HepG2 (cell line): ENCODE results near the gene PXMP4. TPM values are rescaled to one million over a fixed set of nuclear protein-coding genes. Genes with fewer than 3 reads are reported as not detected.

Experiments
- GABPA ChIP-seq, 2 experiments: IDR thresholded peaks; 2 replicates each; pipeline ENCODE4 v1.6.1; 2011 to 2016; ENCODE audit warnings: low read depth in 2 of 2, low read length in 1 of 2, missing biosample characterization in 1 of 2, missing genetic modification characterization in 1 of 2
- NFAT5 ChIP-seq: sonication (generic); formaldehyde crosslinking; IDR thresholded peaks from 2 replicates; pipeline ENCODE4 v1.4.0; 2020; ENCODE audit warnings: missing genetic modification reagents
- NR2F1 ChIP-seq, 2 experiments: fragments of 450-650 bp in 1 of 2; formaldehyde crosslinking in 1 of 2; IDR thresholded peaks; 2 replicates each; pipeline versions ENCODE4 v1.5.0 to v1.6.1; 2016 to 2020; ENCODE audit warnings: mild to moderate bottlenecking in 1 of 2, missing compliant biosample characterization in 1 of 2, missing genetic modification reagents in 1 of 2, moderate library complexity in 1 of 2
- RNF219 ChIP-seq: sonication (generic); formaldehyde crosslinking; IDR thresholded peaks from 2 replicates; pipeline ENCODE4 v1.5.0; 2020; ENCODE audit warnings: mild to moderate bottlenecking, missing genetic modification reagents
- ZBTB33 ChIP-seq: sonication (generic); formaldehyde crosslinking; IDR thresholded peaks from 2 replicates; pipeline ENCODE4 v1.4.0; 2020; ENCODE audit warnings: missing genetic modification reagents
- ZBTB38 ChIP-seq: sonication (generic); formaldehyde crosslinking; IDR thresholded peaks from 2 replicates; pipeline ENCODE4 v1.5.1; 2020; ENCODE audit warnings: mild to moderate bottlenecking, missing genetic modification reagents
- ZFP82 ChIP-seq: sonication (generic); formaldehyde crosslinking; IDR thresholded peaks from 2 replicates; pipeline ENCODE4 v1.5.1; 2020; ENCODE audit warnings: mild to moderate bottlenecking, missing genetic modification reagents, borderline replicate concordance
- ZMYM4 ChIP-seq: sonication (generic); formaldehyde crosslinking; IDR thresholded peaks from 2 replicates; pipeline ENCODE4 v1.8.1; 2023; ENCODE audit warnings: mild to moderate bottlenecking, missing genetic modification reagents
- ZNF646 ChIP-seq: sonication (generic); formaldehyde crosslinking; IDR thresholded peaks from 2 replicates; pipeline ENCODE4 v1.9.0; 2021; ENCODE audit warnings: mild to moderate bottlenecking, missing genetic modification reagents
- ZNF720 ChIP-seq: sonication (generic); formaldehyde crosslinking; IDR thresholded peaks from 2 replicates; pipeline ENCODE4 v1.4.0; 2020; ENCODE audit warnings: missing genetic modification reagents
- ZNF782 ChIP-seq: sonication (generic); formaldehyde crosslinking; IDR thresholded peaks from 2 replicates; pipeline ENCODE4 v1.4.0; 2020; ENCODE audit warnings: missing genetic modification reagents, mild to moderate bottlenecking, borderline replicate concordance
- polyA plus RNA-seq, 8 experiments: library from polyadenylated mRNA; depleted of rRNA in 3 of 8; stranded (reverse) in 7 of 8; unstranded in 1 of 8; fragments of >200 nt; fragmentation: Illumina TruSeq in 4 of 8; extraction: Trizol in 4 of 8; gene quantifications; 2 replicates each; pipeline versions ENCODE4 v1.2.1 to v1.2.3, GENCODE V29; 2011 to 2016; ENCODE audit warnings: low read depth in 4 of 8, missing spikeins in 1 of 8, mixed read lengths in 1 of 8; ENCODE audit not compliant: insufficient read depth in 1 of 8
- total RNA-seq, 5 experiments: library from RNA; depleted of rRNA; stranded (reverse); fragments of >200 nt; fragmentation: Illumina TruSeq; extraction: Trizol; gene quantifications; 2 replicates each; pipeline ENCODE4 v1.2.3, GENCODE V29; 2016; ENCODE audit warnings: low read depth in 1 of 5

PXMP4 gene
- total and polyA plus RNA-seq, 2 of the 13 experiments (the other 11 are each of a cell fraction or from before 2014, with no cell fraction given), result not detected

GRCh38 chr20:33667676-33668465 is 52.2 kb downstream of the PXMP4 start (continued):
- peak; percentile 100 for TF ChIP-seq ZBTB38 (CRISPR knock-in tag)
- TF ChIP-seq NR2F1 (CRISPR knock-in tag; IDR thresholded peaks at IDR 0.05), result no peak
- TF ChIP-seq ZNF782 (CRISPR knock-in tag), result 0 out of 2 replicates have a peak, but pooled peaks have one; percentile 33
- no peak for TF ChIP-seq ZFP82 (CRISPR knock-in tag)
- no peak for TF ChIP-seq ZNF646 (CRISPR knock-in tag)
- TF ChIP-seq ZMYM4 (CRISPR knock-in tag), result peak; percentile 76
- no peak for TF ChIP-seq NFAT5 (CRISPR knock-in tag)
- TF ChIP-seq RNF219, result no peak
- TF ChIP-seq GABPA (IDR thresholded peaks at IDR 0.05; ENCODE audit: low read depth, low read length), result no peak
- no peak for TF ChIP-seq GABPA (CRISPR knock-in tag; IDR thresholded peaks at IDR 0.05; ENCODE audit: low read depth)
- TF ChIP-seq ZBTB33 (CRISPR knock-in tag), result peak; percentile 100
- TF ChIP-seq ZNF720 (CRISPR knock-in tag), result 0 out of 2 replicates have a peak, but pooled peaks have one; percentile 17
